ENCODE measurements around the gene KCNT2.

KCNT2 gene

GRCh38 chr1:196462086-196462485 is 146.2 kb downstream of the KCNT2 start:
- no peak overlapping the region for H2AFZ ChIP-seq (ENCODE audit: low read length)

GRCh38 chr1:196461521-196461920 is 146.7 kb downstream of the KCNT2 start:
- H3K27me3 ChIP-seq (replicated peaks; ENCODE audit: insufficient read depth, low read length), result no peaks in the 10 kb centered on the region
- no peak overlapping the region for H2AFZ ChIP-seq (ENCODE audit: low read length)
- no peak overlapping the region for H3K27ac ChIP-seq (ENCODE audit: low read length)
- TF ChIP-seq EZH2 (optimal IDR thresholded peaks at IDR 0.05; ENCODE audit: low read depth, low read length), result no peak
- H3K4me3 ChIP-seq (ENCODE audit: low read length), result no peak overlapping the region
- no peaks in the 10 kb centered on the region for H3K4me1 ChIP-seq (ENCODE audit: low read length)
- no peak overlapping the region for H3K9ac ChIP-seq (ENCODE audit: low read length)
- no peak for DNase-seq
- no peaks in the 10 kb centered on the region for H4K20me1 ChIP-seq (ENCODE audit: insufficient read depth, low read length)
- no peaks in the 10 kb centered on the region for H3F3A ChIP-seq (ENCODE audit: insufficient read depth, low read length)
- no peak overlapping the region for H3K4me2 ChIP-seq (ENCODE audit: low read depth, low read length)
- no peaks in the 10 kb centered on the region for H3K9me3 ChIP-seq (replicated peaks; ENCODE audit: insufficient read depth, low read length)
- no peaks in the 10 kb centered on the region for H3K79me2 ChIP-seq (ENCODE audit: low read length)
- H3K9me2 ChIP-seq (replicated peaks; ENCODE audit: insufficient read depth, low read length), result no peaks in the 10 kb centered on the region
- H3K36me3 ChIP-seq (replicated peaks; ENCODE audit: insufficient read depth, low read length), result no peaks in the 10 kb centered on the region

More at GRCh38 chr1:196462086-196462485, 146.2 kb downstream of the KCNT2 start:
- Histone ChIP-seq H3K4me3 (ENCODE audit: low read length) (no peak overlapping the region), H4K20me1 (ENCODE audit: insufficient read depth, low read length) (no peaks in the 10 kb centered on the region), H3F3A (ENCODE audit: insufficient read depth, low read length) (no peaks in the 10 kb centered on the region), H3K9me3 (replicated peaks; ENCODE audit: insufficient read depth, low read length) (no peaks in the 10 kb centered on the region), H3K4me1 (ENCODE audit: low read length) (no peaks in the 10 kb centered on the region), H3K4me2 (ENCODE audit: low read depth, low read length) (no peak overlapping the region), H3K27me3 (replicated peaks; ENCODE audit: insufficient read depth, low read length) (no peaks in the 10 kb centered on the region), H3K27ac (ENCODE audit: low read length) (no peak overlapping the region), H3K36me3 (replicated peaks; ENCODE audit: insufficient read depth, low read length) (no peaks in the 10 kb centered on the region), H3K79me2 (ENCODE audit: low read length) (no peaks in the 10 kb centered on the region), H3K9me2 (replicated peaks; ENCODE audit: insufficient read depth, low read length) (no peaks in the 10 kb centered on the region), H3K9ac (ENCODE audit: low read length) (no peak overlapping the region)
- TF ChIP-seq, protein P1, sequence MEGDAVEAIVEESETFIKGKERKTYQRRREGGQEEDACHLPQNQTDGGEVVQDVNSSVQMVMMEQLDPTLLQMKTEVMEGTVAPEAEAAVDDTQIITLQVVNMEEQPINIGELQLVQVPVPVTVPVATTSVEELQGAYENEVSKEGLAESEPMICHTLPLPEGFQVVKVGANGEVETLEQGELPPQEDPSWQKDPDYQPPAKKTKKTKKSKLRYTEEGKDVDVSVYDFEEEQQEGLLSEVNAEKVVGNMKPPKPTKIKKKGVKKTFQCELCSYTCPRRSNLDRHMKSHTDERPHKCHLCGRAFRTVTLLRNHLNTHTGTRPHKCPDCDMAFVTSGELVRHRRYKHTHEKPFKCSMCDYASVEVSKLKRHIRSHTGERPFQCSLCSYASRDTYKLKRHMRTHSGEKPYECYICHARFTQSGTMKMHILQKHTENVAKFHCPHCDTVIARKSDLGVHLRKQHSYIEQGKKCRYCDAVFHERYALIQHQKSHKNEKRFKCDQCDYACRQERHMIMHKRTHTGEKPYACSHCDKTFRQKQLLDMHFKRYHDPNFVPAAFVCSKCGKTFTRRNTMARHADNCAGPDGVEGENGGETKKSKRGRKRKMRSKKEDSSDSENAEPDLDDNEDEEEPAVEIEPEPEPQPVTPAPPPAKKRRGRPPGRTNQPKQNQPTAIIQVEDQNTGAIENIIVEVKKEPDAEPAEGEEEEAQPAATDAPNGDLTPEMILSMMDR (IDR thresholded peaks at IDR 0.05; ENCODE audit: low read length), result no peak
- TF ChIP-seq EZH2 (optimal IDR thresholded peaks at IDR 0.05; ENCODE audit: low read depth, low read length), result no peak
- TF ChIP-seq EZH2phosphoT487 (IDR thresholded peaks at IDR 0.05; ENCODE audit: low read length), result no peak
- no peak for DNase-seq

DNA sequence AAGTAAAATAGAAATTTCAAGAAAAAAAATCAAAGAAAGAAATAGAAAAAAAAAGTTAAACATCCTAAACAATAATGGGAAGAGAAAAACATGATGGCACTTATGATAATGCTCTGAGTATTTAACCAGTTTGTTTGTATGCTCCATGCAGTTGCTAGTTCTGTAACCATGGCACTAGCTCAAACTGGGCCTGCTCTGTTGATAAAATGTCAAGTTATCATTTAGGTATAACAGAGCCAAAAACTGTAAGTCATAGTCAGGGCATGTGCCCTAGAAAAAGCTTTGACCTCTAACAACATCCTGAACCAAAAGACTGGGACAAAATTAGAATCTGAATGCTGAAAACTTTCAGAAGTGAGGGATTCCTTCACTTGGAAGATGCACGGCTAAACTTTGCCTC is 148.9 kb downstream of the KCNT2 start:
- Histone ChIP-seq H3K4me3 (ENCODE audit: low read length) (no peak overlapping the region), H3K4me2 (ENCODE audit: low read depth, low read length) (no peak overlapping the region), H4K20me1 (ENCODE audit: insufficient read depth, low read length) (no peaks in the 10 kb centered on the region), H3K9ac (ENCODE audit: low read length) (no peak overlapping the region), H3K27ac (ENCODE audit: low read length) (no peak overlapping the region), H3K9me3 (replicated peaks; ENCODE audit: insufficient read depth, low read length) (no peaks in the 10 kb centered on the region), H3K79me2 (ENCODE audit: low read length) (no peaks in the 10 kb centered on the region), H3K4me1 (ENCODE audit: low read length) (no peaks in the 10 kb centered on the region), H3K36me3 (replicated peaks; ENCODE audit: insufficient read depth, low read length) (no peaks in the 10 kb centered on the region), H3K9me2 (replicated peaks; ENCODE audit: insufficient read depth, low read length) (no peaks in the 10 kb centered on the region), H3F3A (ENCODE audit: insufficient read depth, low read length) (no peaks in the 10 kb centered on the region), H3K27me3 (replicated peaks; ENCODE audit: insufficient read depth, low read length) (no peaks in the 10 kb centered on the region), H2AFZ (ENCODE audit: low read length) (no peak overlapping the region)
- TF ChIP-seq EZH2 (optimal IDR thresholded peaks at IDR 0.05; ENCODE audit: low read depth, low read length) (no peak), EZH2phosphoT487 (IDR thresholded peaks at IDR 0.05; ENCODE audit: low read length) (no peak)
- TF ChIP-seq, protein P1 (IDR thresholded peaks at IDR 0.05; ENCODE audit: low read length), result no peak
- DNase-seq, result no peak

- H3K27ac ChIP-seq (ENCODE audit: low read length), result no peak overlapping the region
- no peak overlapping the region for H3K4me2 ChIP-seq (ENCODE audit: low read depth, low read length)
- no peaks in the 10 kb centered on the region for H3K27me3 ChIP-seq (replicated peaks; ENCODE audit: insufficient read depth, low read length)
- no peaks in the 10 kb centered on the region for H3K36me3 ChIP-seq (replicated peaks; ENCODE audit: insufficient read depth, low read length)
- no peak overlapping the region for H3K4me3 ChIP-seq (ENCODE audit: low read length)
- TF ChIP-seq EZH2phosphoT487 (IDR thresholded peaks at IDR 0.05; ENCODE audit: low read length), result no peak
- TF ChIP-seq, protein P1 (IDR thresholded peaks at IDR 0.05; ENCODE audit: low read length), result no peak
- TF ChIP-seq EZH2 (optimal IDR thresholded peaks at IDR 0.05; ENCODE audit: low read depth, low read length), result no peak
- H2AFZ ChIP-seq (ENCODE audit: low read length), result no peak overlapping the region
- no peaks in the 10 kb centered on the region for H3K9me2 ChIP-seq (replicated peaks; ENCODE audit: insufficient read depth, low read length)
- H3F3A ChIP-seq (ENCODE audit: insufficient read depth, low read length), result no peaks in the 10 kb centered on the region
- no peak overlapping the region for H3K9ac ChIP-seq (ENCODE audit: low read length)
- H3K4me1 ChIP-seq (ENCODE audit: low read length), result no peaks in the 10 kb centered on the region
- no peaks in the 10 kb centered on the region for H3K9me3 ChIP-seq (replicated peaks; ENCODE audit: insufficient read depth, low read length)
- no peaks in the 10 kb centered on the region for H3K79me2 ChIP-seq (ENCODE audit: low read length)
- no peaks in the 10 kb centered on the region for H4K20me1 ChIP-seq (ENCODE audit: insufficient read depth, low read length)
- DNase-seq, result no peak
These were observed 153.4 kb downstream of the KCNT2 start for GRCh38 chr1:196454792-196455191.
